Panc1 (cell line): ENCODE data around the gene XAF1. TPM values are rescaled to one million over a fixed set of nuclear protein-coding genes. Genes with fewer than 3 reads are reported as not detected.

Experiments
- ATAC-seq: fragments of 200-7000 bp; cut with Tn5 transposase; 2 replicates; pipeline ENCODE4 v1.9.1; 2020; ENCODE audit warnings: mild to moderate bottlenecking, moderate library complexity
- BruUV-seq: library from RNA; stranded (reverse); fragments of 400-500 nt; replicated peaks from 2 replicates; lab custom pipeline; 2021; lab: Mats Ljungman, UMichigan
- CTCF ChIA-PET: fragments of 300-600 bp; sonication (Branson Sonifier 250); formaldehyde crosslinking; loops from one replicate; lab custom pipeline; 2022; ENCODE audit warnings: antibody characterized with exemption; lab: Charles Lee
- POLR2A ChIA-PET: fragments of 300-600 bp; sonication (Branson Sonifier 250); formaldehyde crosslinking; loops from one replicate; lab custom pipeline; 2022; ENCODE audit warnings: antibody characterized with exemption; lab: Charles Lee
- DNase-seq: peaks from one replicate; pipeline ENCODE4 v3.0.0-alpha.2; 2010; ENCODE audit warnings: low read depth, low spot score
- H3K27ac ChIP-seq: 2 replicates; pipeline ENCODE4 v1.5.1; 2011; ENCODE audit warnings: mild to moderate bottlenecking, low read length, inconsistent platforms
- H3K27me3 ChIP-seq: fragments of 200-500 bp; sonication (Bioruptor generic); 2 replicates; pipeline ENCODE4 v1.6.0; 2014; ENCODE audit warnings: low read length, inconsistent platforms; ENCODE audit not compliant: control insufficient read depth, insufficient read depth
- H3K36me3 ChIP-seq: fragments of 200-500 bp; sonication (Bioruptor generic); 2 replicates; pipeline ENCODE4 v1.5.1; 2014; ENCODE audit warnings: inconsistent platforms, mild to moderate bottlenecking, low read length, moderate library complexity; ENCODE audit not compliant: control insufficient read depth, insufficient read depth
- H3K4me1 ChIP-seq: 2 replicates; pipeline ENCODE4 v1.5.1; 2011; ENCODE audit warnings: inconsistent platforms, mild to moderate bottlenecking, low read length, moderate library complexity; ENCODE audit not compliant: control insufficient read depth, insufficient read depth
- H3K4me3 ChIP-seq, 2 experiments: 2 replicates each; pipeline ENCODE4 v1.5.1; 2011 to 2012; ENCODE audit warnings: low read depth in 2 of 2, low read length in 2 of 2, mild to moderate bottlenecking in 2 of 2, inconsistent platforms in 1 of 2, moderate library complexity in 1 of 2
- H3K9me3 ChIP-seq: fragments of 200-500 bp; sonication (Bioruptor generic); 2 replicates; pipeline ENCODE4 v1.5.1; 2014; ENCODE audit warnings: low read depth, mild to moderate bottlenecking, inconsistent platforms, low read length, moderate library complexity; ENCODE audit not compliant: control insufficient read depth, insufficient read depth
- CTCF ChIP-seq: fragments of 450-650 bp; IDR thresholded peaks from 2 replicates; pipeline ENCODE4 v1.5.1; 2017; ENCODE audit warnings: mild to moderate bottlenecking
- POLR2AphosphoS5 ChIP-seq: IDR thresholded peaks from 2 replicates; pipeline ENCODE4 v1.6.1; 2012; ENCODE audit warnings: mild to moderate bottlenecking, low read depth, low read length, moderate library complexity
- REST ChIP-seq, 2 experiments: IDR thresholded peaks; 2 replicates each; pipeline ENCODE4 v1.6.1; 2011 to 2012; ENCODE audit warnings: low read depth in 2 of 2, control low read depth in 1 of 2, low read length in 1 of 2, mild to moderate bottlenecking in 1 of 2, moderate library complexity in 1 of 2; ENCODE audit not compliant: insufficient read depth in 1 of 2
- SIN3A ChIP-seq: IDR thresholded peaks from 2 replicates; pipeline ENCODE4 v1.6.1; 2012; ENCODE audit warnings: low read depth, mild to moderate bottlenecking, low read length, moderate library complexity, borderline replicate concordance; ENCODE audit not compliant: insufficient read depth
- TCF7L2 ChIP-seq: IDR thresholded peaks from 2 replicates; pipeline ENCODE4 v1.6.1; 2011; ENCODE audit warnings: mild to moderate bottlenecking, low read depth, low read length, inconsistent platforms
- in situ Hi-C: cut with HindIII; loops from 2 replicates; pipeline ENCODE4 v1.10.0; 2016; ENCODE audit warnings: low sequenced_read_pairs, low pct_unique_long_range_greater_than_20kb
- intact Hi-C: fragments of 100-400 bp; cut with micrococcal nuclease; formaldehyde crosslinking; loops from one replicate; pipeline ENCODE4 v1.10.0; 2022; ENCODE audit not compliant: unreplicated experiment
- total RNA-seq: library from RNA; stranded (reverse); gene quantifications from one replicate; pipeline ENCODE4 v1.2.1, GENCODE V29; 2021; ENCODE audit not compliant: unreplicated experiment

Gene XAF1
- total RNA-seq, 1 experiment from 2014 or later: 3.5 TPM

GRCh38 chr17:6713130-6713917 lies 42.5 kb upstream of the XAF1 start, which contains the start of gene SLC13A5:
SLC13A5 (minus strand) TSS chr17:6713369; CDS start chr17:6713333, 36 bp downstream.
- Histone ChIP-seq H3K27ac (no peak within 1 kb of the TSS), H3K4me3 (peak within 1 kb of the TSS; percentile 16 to 19; a peak in 3 of 4 replicates), H3K27me3 (no peaks in the 10 kb centered on the region), H3K4me1 (no peaks in the 10 kb centered on the region), H3K36me3 (no peaks in the 10 kb centered on the region), H3K9me3 (no peaks in the 10 kb centered on the region)
- in situ Hi-C loops (no loop called here), intact Hi-C loops (no loop called here)
- DNase-seq (no peak), ATAC-seq (peak; percentile 87)
- no TSS peak for BruUV-seq
- ChIA-PET POLR2A (interaction anchor here (0.6 kb wide), 1 partner anchor 7 kb away, joined by 3 read pairs; no protein-coding TSS in a partner anchor), CTCF (interaction anchor here (0.6 kb wide), 1 partner anchor 410 kb away, joined by 3 read pairs; no protein-coding TSS in a partner anchor)
- TF ChIP-seq CTCF: peak; percentile 73
- no peak for TF ChIP-seq POLR2AphosphoS5

GRCh38 chr17:6713918-6714271 lies 42.0 kb upstream of the XAF1 start:
- H3K27me3 ChIP-seq: no peaks in the 10 kb centered on the region
- DNase-seq: no peak
- no peaks in the 10 kb centered on the region for H3K9me3 ChIP-seq
- ChIA-PET CTCF (no interaction called here), POLR2A (interaction anchor here (0.6 kb wide), 1 partner anchor 8 kb away, joined by 3 read pairs; no protein-coding TSS in a partner anchor)
- no TSS peak for BruUV-seq
- H3K4me1 ChIP-seq: no peaks in the 10 kb centered on the region
- ATAC-seq: no peak
- intact Hi-C loops: no loop called here
- in situ Hi-C loops: no loop called here
- TF ChIP-seq REST (IDR thresholded peaks at IDR 0.05; ENCODE audit: insufficient read depth in 1 of 2, low read depth in 2 of 2, low read length in 1 of 2): no peak
- H3K4me3 ChIP-seq: no peak overlapping the region
- H3K36me3 ChIP-seq: no peaks in the 10 kb centered on the region
- H3K27ac ChIP-seq: no peak overlapping the region

- intact Hi-C loops (no loop called here), in situ Hi-C loops (no loop called here)
- no peak overlapping the region for H3K27ac ChIP-seq
- ATAC-seq (no peak), DNase-seq (no peak)
- TF ChIP-seq CTCF: no peak
- no peak for TF ChIP-seq REST (IDR thresholded peaks at IDR 0.05; ENCODE audit: insufficient read depth in 1 of 2, low read depth in 2 of 2, low read length in 1 of 2)
- TF ChIP-seq TCF7L2: no peak
- TF ChIP-seq SIN3A: no peak
- TF ChIP-seq POLR2AphosphoS5: no peak
- no TSS peak for BruUV-seq
- H3K4me3 ChIP-seq: no peak overlapping the region
- ChIA-PET POLR2A (interaction anchor here (0.6 kb wide), 1 partner anchor 8 kb away, joined by 3 read pairs; no protein-coding TSS in a partner anchor), CTCF (no interaction called here)
- H3K36me3 ChIP-seq: no peaks in the 10 kb centered on the region
- H3K9me3 ChIP-seq: no peaks in the 10 kb centered on the region
- no peaks in the 10 kb centered on the region for H3K27me3 ChIP-seq
- no peaks in the 10 kb centered on the region for H3K4me1 ChIP-seq
Observed at GRCh38 chr17:6714315-6714874, 41.5 kb upstream of the XAF1 start.
